GM13976 (cell line): Measurements from ENCODE around the gene STK31.
"Not testable (repeated sequence)": the region's sequence is repeated elsewhere in the genome, so short reads cannot be mapped to it uniquely, and the experiment has no call there.

Experiments used
- DNase-seq: peaks from one replicate; pipeline ENCODE4 v3.0.0; 2012; ENCODE audit warnings: low spot score
- CTCF ChIP-seq: IDR thresholded peaks from 2 replicates; pipeline ENCODE4 v1.5.1; 2012; ENCODE audit warnings: borderline replicate concordance, mild to moderate bottlenecking; ENCODE audit not compliant: insufficient read depth; ENCODE audit errors: extremely low read depth, missing control alignments, control extremely low read depth
- in situ Hi-C: fragments of 300-500 bp; cut with MboI; formaldehyde crosslinking; loops from one replicate; pipeline ENCODE4 v1.12.0; 2022; ENCODE audit warnings: low sequenced_read_pairs, mixed read lengths, inconsistent platforms; ENCODE audit not compliant: unreplicated experiment

Gene STK31

GRCh38 chr7:23742051-23742450 is 32.0 kb downstream of the STK31 start:
- in situ Hi-C loops = no loop called here

GRCh38 chr7:23743226-23743625 is 33.2 kb downstream of the STK31 start:
- in situ Hi-C loops = no loop called here

More at GRCh38 chr7:23742051-23742450, 32.0 kb downstream of the STK31 start:
- no peak for TF ChIP-seq CTCF
- no peak for DNase-seq

GRCh38 chr7:23746629-23747028 is 36.6 kb downstream of the STK31 start:
- no peak for DNase-seq
- TF ChIP-seq CTCF = no peak
- in situ Hi-C loops = no loop called here

More at GRCh38 chr7:23743226-23743625, 33.2 kb downstream of the STK31 start:
- no peak for DNase-seq
- no peak for TF ChIP-seq CTCF

GRCh38 chr7:23751852-23752251 is 41.8 kb downstream of the STK31 start:
- in situ Hi-C loops = no loop called here
- no peak for DNase-seq
- no peak for TF ChIP-seq CTCF

GRCh38 chr7:23758839-23759238 is 48.8 kb downstream of the STK31 start:
- in situ Hi-C loops, DNase-seq: not testable (repeated sequence)

GRCh38 chr7:23759671-23760391 is 49.8 kb downstream of the STK31 start:
- TF ChIP-seq CTCF = no peak
- no peak for DNase-seq
- in situ Hi-C loops = no loop called here

GRCh38 chr7:23765943-23766342 is 55.9 kb downstream of the STK31 start:
- no peak for TF ChIP-seq CTCF
- in situ Hi-C loops = no loop called here
- no peak for DNase-seq
